ENCODE results near the gene SMIM23.
"Not testable (repeated sequence)": the region's sequence is repeated elsewhere in the genome, so short reads cannot be mapped to it uniquely, and the experiment has no call there.

Gene SMIM23

DNA sequence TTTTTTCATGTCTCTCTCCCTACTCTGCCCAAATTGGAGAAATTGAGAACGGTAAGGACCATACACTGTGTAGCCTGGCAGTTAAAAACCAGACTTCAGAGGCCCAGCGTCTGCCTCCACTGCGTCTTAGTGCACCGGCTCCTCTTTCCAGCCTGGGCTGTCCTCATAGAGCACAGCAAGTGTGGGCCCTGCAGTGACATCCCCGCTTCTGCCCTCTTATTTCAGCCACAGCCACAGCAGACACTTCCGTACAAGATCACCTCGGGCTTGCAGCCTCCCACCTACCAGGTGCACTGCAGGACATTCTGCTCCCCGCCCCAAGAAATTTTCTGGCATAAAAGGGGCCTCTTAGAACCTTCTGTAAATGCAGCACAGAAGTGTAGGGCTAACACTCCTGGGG is 21.4 kb upstream of the SMIM23 start:
- H3K9me3 ChIP-seq (replicated peaks in 1 of 11): peaks cover 36 to 55% (median 44%) of the 10 kb centered on the region in 11 experiments
- no peak overlapping the region for H3K4me3 ChIP-seq
- H3K27me3 ChIP-seq: no peaks in the 10 kb centered on the region

DNA sequence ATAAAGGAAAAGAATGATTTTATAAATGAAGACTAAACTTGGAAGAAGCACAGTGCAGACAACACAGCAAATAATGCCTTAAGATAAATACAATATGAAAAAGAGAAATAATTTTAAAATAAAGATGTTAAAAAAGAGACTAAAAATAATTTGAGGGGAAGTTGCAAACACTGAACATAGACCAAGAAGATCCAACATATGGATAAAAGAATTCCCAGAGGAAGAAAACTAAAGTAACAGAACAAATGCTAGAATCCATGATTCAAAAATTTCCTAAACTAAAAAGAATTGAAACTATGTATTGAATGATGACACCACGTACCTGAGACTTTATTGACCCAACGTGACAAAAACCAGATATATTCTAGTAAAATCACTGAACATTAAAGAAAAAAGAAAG is 18.7 kb upstream of the SMIM23 start:
- Histone ChIP-seq H3K27ac (no peak overlapping the region), H3K4me2 (no peak overlapping the region), H3K36me3 (no peaks in the 10 kb centered on the region), H3K27me3 (no peaks in the 10 kb centered on the region), H3K4me3 (no peak overlapping the region), H4K20me1 (no peaks in the 10 kb centered on the region), H3K9me3 (replicated peaks in 1 of 11) (peaks cover 20 to 37% (median 29%) of the 10 kb centered on the region in 11 experiments), H3K4me1 (peaks cover 0 to 8% (median 5%) of the 10 kb centered on the region in 10 experiments; a peak in 8 of 20 replicates), H3K9ac (no peak overlapping the region)
- TF ChIP-seq Cebpa-rat (IDR thresholded peaks at IDR 0.05): no peak

More for the DNA sequence above, 21.4 kb upstream of the SMIM23 start:
- H3K36me3 ChIP-seq: no peaks in the 10 kb centered on the region
- H3K9ac ChIP-seq: no peak overlapping the region
- H3K4me2 ChIP-seq: no peak overlapping the region
- no peak overlapping the region for H3K27ac ChIP-seq
- no peaks in the 10 kb centered on the region for H3K4me1 ChIP-seq
- H4K20me1 ChIP-seq: no peaks in the 10 kb centered on the region
- no peak for TF ChIP-seq Cebpa-rat (IDR thresholded peaks at IDR 0.05)

DNA sequence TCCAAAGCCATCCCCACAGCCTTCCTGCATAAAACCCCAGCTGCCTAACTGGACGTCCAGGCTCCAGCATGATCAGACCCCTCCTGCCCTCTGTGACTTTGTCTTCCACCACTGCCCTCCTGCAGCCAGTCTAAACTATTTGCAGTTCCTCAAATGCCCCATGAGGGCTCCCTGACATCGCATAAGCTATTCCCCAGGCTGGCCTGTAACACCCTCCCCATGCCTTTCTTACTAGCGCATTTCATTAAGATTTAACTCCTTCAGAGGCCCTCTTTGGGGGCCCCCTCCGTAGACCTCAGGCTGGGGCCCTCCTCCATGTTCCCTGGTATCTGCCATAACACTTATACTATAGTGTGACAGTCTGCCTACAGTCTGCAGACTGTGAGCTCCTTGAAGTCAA is 15.5 kb upstream of the SMIM23 start:
- Histone ChIP-seq H3K27me3 (no peaks in the 10 kb centered on the region), H3K9me3 (replicated peaks in 1 of 11) (peaks cover 15 to 33% (median 24%) of the 10 kb centered on the region in 11 experiments), H3K36me3 (no peaks in the 10 kb centered on the region), H3K4me2 (peak overlapping the region in 7 of 11 experiments; percentile 7 to 40 (median 21); a peak in 6 of 22 replicates), H3K27ac (no peak overlapping the region), H3K4me3 (no peak overlapping the region), H4K20me1 (no peaks in the 10 kb centered on the region), H3K4me1 (peaks cover 0 to 8% (median 5%) of the 10 kb centered on the region in 10 experiments; a peak in 8 of 20 replicates), H3K9ac (no peak overlapping the region)
- no peak for TF ChIP-seq Cebpa-rat (IDR thresholded peaks at IDR 0.05)

DNA sequence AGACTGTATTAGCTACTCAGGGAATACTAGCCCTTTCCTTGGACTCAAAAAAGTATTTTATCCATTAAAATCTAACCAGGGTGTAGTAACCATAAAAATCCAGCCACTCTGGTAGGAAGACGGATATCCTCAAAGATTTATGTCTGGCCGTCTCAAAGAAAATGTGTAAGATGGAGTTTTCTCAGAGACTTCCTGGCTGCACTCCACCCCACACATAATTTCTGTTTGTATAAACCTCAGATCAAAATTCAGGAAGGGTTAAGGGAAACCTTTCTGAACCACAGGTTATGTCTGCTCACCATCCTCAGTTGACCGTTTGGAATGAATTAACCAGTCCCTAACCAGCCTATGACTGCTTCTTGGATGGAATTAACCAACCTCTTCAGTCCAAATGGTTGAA is 13.8 kb upstream of the SMIM23 start:
- Histone ChIP-seq H3K9me3 (replicated peaks in 1 of 11) (peaks cover 12 to 21% (median 15%) of the 10 kb centered on the region in 11 experiments), H3K9ac (no peak overlapping the region), H3K27ac (no peak overlapping the region), H3K4me1 (peaks cover 0 to 8% (median 5%) of the 10 kb centered on the region in 10 experiments; a peak in 8 of 20 replicates), H3K27me3 (no peaks in the 10 kb centered on the region), H4K20me1 (no peaks in the 10 kb centered on the region), H3K36me3 (no peaks in the 10 kb centered on the region), H3K4me2 (no peak overlapping the region), H3K4me3 (no peak overlapping the region)
- TF ChIP-seq Cebpa-rat (IDR thresholded peaks at IDR 0.05): no peak

DNA sequence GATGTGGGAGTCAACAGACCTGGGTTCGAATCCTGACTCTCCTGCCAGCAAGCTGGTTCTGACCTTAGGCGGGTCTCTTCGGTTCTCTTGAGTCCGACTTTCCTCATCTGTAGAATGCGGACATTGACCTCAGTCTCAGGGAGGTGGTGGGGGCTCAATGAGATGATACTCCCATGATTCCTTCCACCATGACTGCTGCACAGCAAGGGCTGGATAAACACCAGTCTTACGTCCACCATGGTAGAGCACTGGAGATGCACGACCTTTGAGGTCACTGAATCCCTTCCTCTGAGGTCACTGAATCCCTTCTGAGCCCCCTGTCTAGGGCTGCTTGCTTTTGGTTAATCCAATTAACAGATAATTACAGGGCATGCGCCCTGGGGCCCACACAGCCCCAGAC is 12.5 kb upstream of the SMIM23 start:
- Histone ChIP-seq H3K27me3 (no peaks in the 10 kb centered on the region), H3K9me3 (replicated peaks in 1 of 11) (peaks cover 0 to 8% (median 3%) of the 10 kb centered on the region in 11 experiments; a peak in 8 of 22 replicates), H4K20me1 (no peaks in the 10 kb centered on the region), H3K9ac (no peak overlapping the region), H3K4me2 (no peak overlapping the region), H3K4me3 (no peak overlapping the region), H3K4me1 (peaks cover 0 to 8% (median 5%) of the 10 kb centered on the region in 10 experiments; a peak in 8 of 20 replicates), H3K27ac (no peak overlapping the region), H3K36me3 (no peaks in the 10 kb centered on the region)
- no peak for TF ChIP-seq Cebpa-rat (IDR thresholded peaks at IDR 0.05)

DNA sequence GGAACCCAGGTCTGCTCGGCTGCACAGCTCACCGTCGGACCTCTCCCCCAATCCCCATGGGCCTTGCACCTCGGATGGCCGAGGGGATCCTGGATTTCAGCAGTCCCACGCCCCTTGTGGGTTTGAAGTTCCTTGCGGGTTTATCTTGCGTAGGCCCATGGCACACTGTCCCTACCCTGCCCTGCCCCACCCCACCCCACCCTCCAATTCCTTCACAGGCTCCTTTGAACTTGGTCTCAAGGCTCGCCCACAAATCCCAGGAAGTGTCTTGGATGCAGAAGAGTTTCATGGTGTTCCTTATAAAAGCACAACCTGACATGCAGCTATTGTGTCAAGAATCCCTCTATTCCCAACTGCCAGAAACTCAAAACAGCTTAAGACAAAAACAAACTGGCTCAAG is 11.2 kb upstream of the SMIM23 start:
- H4K20me1 ChIP-seq: no peaks in the 10 kb centered on the region
- H3K36me3 ChIP-seq: no peaks in the 10 kb centered on the region
- H3K4me2 ChIP-seq: no peak overlapping the region
- peaks cover 0 to 8% (median 0%) of the 10 kb centered on the region in 11 experiments; a peak in 3 of 22 replicates for H3K9me3 ChIP-seq (replicated peaks in 1 of 11)
- no peak overlapping the region for H3K9ac ChIP-seq
- peaks cover 0 to 8% (median 5%) of the 10 kb centered on the region in 10 experiments; a peak in 8 of 20 replicates for H3K4me1 ChIP-seq
- no peak overlapping the region for H3K4me3 ChIP-seq
- no peaks in the 10 kb centered on the region for H3K27me3 ChIP-seq
- TF ChIP-seq Cebpa-rat (IDR thresholded peaks at IDR 0.05): no peak
- H3K27ac ChIP-seq: no peak overlapping the region

DNA sequence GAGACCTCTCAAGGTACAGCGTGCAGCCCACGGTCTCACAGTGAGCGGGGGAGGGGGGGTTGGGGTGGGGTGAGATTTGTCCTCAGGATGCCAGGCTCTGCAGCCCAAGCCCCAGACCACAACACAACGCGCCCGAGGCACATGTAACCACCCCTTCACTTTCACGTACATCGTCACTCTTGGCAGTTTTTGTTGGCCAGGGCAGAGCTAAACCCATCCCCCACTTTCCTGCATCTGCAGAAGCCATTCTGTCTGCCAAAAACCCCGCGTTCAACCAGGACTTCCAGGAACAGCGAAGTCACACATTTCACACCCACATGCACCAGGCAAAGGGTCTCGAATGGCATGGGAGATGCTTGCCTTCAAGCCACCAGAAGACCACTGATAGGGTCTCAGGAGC is 9.4 kb upstream of the SMIM23 start:
- Histone ChIP-seq H3K4me1 (no peaks in the 10 kb centered on the region), H4K20me1 (no peaks in the 10 kb centered on the region), H3K9me3 (replicated peaks in 1 of 11) (peaks cover 0 to 8% (median 3%) of the 10 kb centered on the region in 11 experiments; a peak in 7 of 22 replicates), H3K9ac (no peak overlapping the region), H3K36me3 (no peaks in the 10 kb centered on the region), H3K27me3 (no peaks in the 10 kb centered on the region), H3K4me2 (no peak overlapping the region), H3K4me3 (no peak overlapping the region), H3K27ac (no peak overlapping the region)
- no peak for TF ChIP-seq Cebpa-rat (IDR thresholded peaks at IDR 0.05)

DNA sequence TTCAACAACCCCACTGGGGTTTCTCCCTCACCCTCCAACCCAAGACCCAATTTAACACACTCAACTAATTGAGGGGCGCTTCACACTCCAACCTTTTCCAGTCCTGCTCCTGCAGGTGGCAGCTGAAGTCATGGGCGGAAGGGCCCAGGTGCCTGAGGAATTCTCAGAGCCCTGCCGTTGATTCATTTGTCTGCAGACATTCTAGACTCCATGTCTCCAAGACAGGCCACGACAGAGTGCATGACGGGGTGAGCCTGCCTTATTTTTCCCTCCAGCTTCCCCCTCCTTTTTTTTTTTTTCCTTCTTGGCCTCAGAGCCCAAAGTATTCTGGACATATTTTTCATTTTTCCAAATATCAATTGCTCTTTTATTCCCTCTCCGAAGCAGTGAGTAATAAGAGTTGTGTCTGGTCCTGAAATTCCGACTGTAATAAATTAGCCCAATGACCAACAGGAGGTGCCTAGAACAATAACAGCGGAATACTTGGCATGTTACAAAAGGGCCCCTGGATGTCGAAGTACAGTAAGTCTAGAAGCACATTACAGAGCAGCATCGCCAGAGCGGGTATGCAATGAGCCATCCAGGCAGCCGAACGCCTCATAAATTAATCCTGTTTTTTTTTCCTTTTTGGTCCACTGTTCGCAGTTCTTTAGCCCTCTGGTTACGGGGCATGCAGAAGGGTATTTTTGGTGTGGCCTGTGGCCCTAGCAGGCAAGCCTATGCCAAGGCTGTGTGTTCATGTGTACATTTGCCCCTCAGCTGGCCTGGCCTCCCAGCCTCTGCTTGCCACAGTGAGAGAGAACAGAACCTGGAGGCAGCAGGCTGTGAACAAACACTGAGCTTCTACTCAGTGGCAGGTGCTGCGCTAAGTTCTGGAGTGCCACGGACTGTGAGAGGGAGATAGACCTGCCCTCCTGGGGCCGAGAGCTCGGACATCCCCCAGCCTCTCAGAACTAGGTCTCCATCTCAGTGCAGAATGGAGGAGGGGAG is 8.6 kb upstream of the SMIM23 start:
- Histone ChIP-seq H3K4me3 (no peak overlapping the region), H3K4me1 (no peaks in the 10 kb centered on the region), H3K27ac (no peak overlapping the region), H3K4me2 (no peak overlapping the region), H3K9ac (no peak overlapping the region), H4K20me1 (no peaks in the 10 kb centered on the region), H3K27me3 (no peaks in the 10 kb centered on the region), H3K9me3 (replicated peaks in 1 of 11) (peaks cover 0 to 15% (median 10%) of the 10 kb centered on the region in 11 experiments; a peak in 9 of 22 replicates), H3K36me3 (no peaks in the 10 kb centered on the region)
- no peak for TF ChIP-seq Cebpa-rat (IDR thresholded peaks at IDR 0.05)

DNA sequence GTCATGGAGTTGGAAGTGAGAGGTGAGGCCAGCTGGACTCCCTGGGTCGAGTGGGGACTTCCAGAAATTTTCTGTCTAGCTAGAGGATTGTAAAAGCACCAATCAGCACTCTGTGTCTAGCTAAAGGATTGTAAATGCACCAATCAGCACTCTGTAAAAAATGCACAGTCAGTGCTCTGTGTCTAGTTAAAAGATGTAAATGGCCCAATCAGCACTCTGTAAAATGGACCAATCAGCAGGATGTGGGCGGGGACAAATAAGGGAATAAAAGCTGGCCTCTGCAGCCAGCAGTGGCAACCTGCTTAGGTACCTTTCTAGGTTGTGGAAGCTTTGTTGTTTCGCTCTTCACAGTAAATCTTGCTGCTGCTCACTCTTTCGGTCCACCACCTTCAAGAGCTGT is 3.9 kb upstream of the SMIM23 start:
- not testable (repeated sequence) for H3K36me3 ChIP-seq, H3K4me2 ChIP-seq, H4K20me1 ChIP-seq, H3K4me3 ChIP-seq, H3K9ac ChIP-seq, H3K27me3 ChIP-seq, H3K4me1 ChIP-seq, H3K27ac ChIP-seq
- peaks cover 0 to 13% (median 9%) of the 10 kb centered on the region in 11 experiments; a peak in 8 of 22 replicates for H3K9me3 ChIP-seq (replicated peaks in 1 of 11)

Data from BLaER1 treated with 17β-estradiol and CSF1 and Interleukin-3, amounts not matched to agents 10 nM and 100 nM (cell line).